Prostate gland (tissue), 2 donors: ENCODE results near the gene PEAK1. TPM values are rescaled to one million over a fixed set of nuclear protein-coding genes. Genes with fewer than 3 reads are reported as not detected.

Experiments used
- DNase-seq: peaks from one replicate; pipeline ENCODE4 v3.0.0-alpha.2; 2019; ENCODE audit warnings: low spot score
- H3K27ac ChIP-seq, 2 donors: fragments of 200-600 bp; sonication (generic); 2 replicates each; pipeline ENCODE4 v1.5.1; 2017 to 2019
- H3K27me3 ChIP-seq: fragments of 200-600 bp; sonication (generic); replicated peaks from 2 replicates; pipeline ENCODE4 v1.5.1; 2019; ENCODE audit not compliant: insufficient read depth
- H3K36me3 ChIP-seq, 2 donors: fragments of 200-600 bp; sonication (generic); 1 replicate in 1 of 2; 2 replicates in 1 of 2; pipeline versions ENCODE4 v1.5.1 to v1.8.1; 2017 to 2019
- H3K4me1 ChIP-seq: fragments of 200-600 bp; sonication (generic); replicated peaks from 2 replicates; pipeline ENCODE4 v1.5.1; 2019
- H3K4me3 ChIP-seq, 2 donors: fragments of 200-600 bp; sonication (generic); 2 replicates each; pipeline ENCODE4 v1.5.1; 2017 to 2019
- H3K9me3 ChIP-seq: fragments of 200-600 bp; sonication (generic); 2 replicates; pipeline ENCODE4 v1.5.1; 2017
- POLR2A ChIP-seq: fragments of 450-650 bp; IDR thresholded peaks from one replicate; pipeline ENCODE4 v1.6.1; 2016; ENCODE audit warnings: antibody characterized with exemption, mild to moderate bottlenecking
- POLR2AphosphoS5 ChIP-seq: sonication (generic); formaldehyde crosslinking; IDR thresholded peaks from one replicate; pipeline ENCODE4 v1.6.1; 2017; ENCODE audit warnings: antibody characterized with exemption
- WGBS: methylation state at CpG from one replicate; pipeline ENCODE4 v1.1.5; 2018; 5-methylcytosine and 5-hydroxymethylcytosine counted together
- intact Hi-C: fragments of 100-400 bp; cut with DNase I; formaldehyde crosslinking; loops from one replicate; pipeline ENCODE4 v1.14.2; 2022
- total RNA-seq, 2 donors: library from RNA; depleted of rRNA; stranded (reverse); fragments of >200 nt; gene quantifications; one replicate each; pipeline ENCODE4 v1.1.0, GENCODE V29; 2016
- TF ChIP-seq, protein P1 (sequence below), 4 experiments: fragments of 200-600 bp in 2 of 4; fragments of 450-650 bp in 2 of 4; sonication (generic) in 2 of 4; IDR thresholded peaks; 1 replicate in 3 of 4; 2 replicates in 1 of 4; pipeline ENCODE4 v1.5.1; 2016 to 2019; ENCODE audit warnings: antibody characterized with exemption in 4 of 4, mild to moderate bottlenecking in 2 of 4, moderate library complexity in 2 of 4

PEAK1 gene
- total RNA-seq, 2 donors from 2014 or later: 11.3 to 108 TPM

DNA sequence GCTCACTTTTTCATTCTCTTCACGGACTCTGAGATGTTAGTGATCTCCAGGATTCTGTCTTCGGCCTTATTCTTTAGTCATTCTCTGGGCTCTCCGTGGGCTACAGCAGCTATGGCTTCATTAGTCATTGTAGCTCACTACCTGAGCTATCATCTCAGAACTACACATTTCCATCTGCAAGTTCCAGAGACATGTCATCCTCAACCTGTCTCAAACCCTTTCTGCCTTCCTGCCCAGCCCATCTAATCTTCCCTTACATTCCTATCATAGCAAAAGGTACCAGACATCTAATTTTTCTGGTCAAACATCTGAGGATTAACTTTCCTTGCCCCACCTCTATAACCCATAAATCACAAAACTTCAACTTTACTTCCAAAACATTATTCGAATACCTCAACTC lies 362.2 kb downstream of the PEAK1 start:
- Histone ChIP-seq H3K27me3 (no peaks in the 10 kb centered on the region), H3K27ac (no peak overlapping the region), H3K36me3 (no peaks in the 10 kb centered on the region), H3K4me3 (no peak overlapping the region), H3K9me3 (no peaks in the 10 kb centered on the region), H3K4me1 (no peaks in the 10 kb centered on the region)
- 87% methylated on average over 4 of the region's 4 CpGs for WGBS
- TF ChIP-seq POLR2A: no peak
- no peak for TF ChIP-seq POLR2AphosphoS5
- TF ChIP-seq, protein P1, sequence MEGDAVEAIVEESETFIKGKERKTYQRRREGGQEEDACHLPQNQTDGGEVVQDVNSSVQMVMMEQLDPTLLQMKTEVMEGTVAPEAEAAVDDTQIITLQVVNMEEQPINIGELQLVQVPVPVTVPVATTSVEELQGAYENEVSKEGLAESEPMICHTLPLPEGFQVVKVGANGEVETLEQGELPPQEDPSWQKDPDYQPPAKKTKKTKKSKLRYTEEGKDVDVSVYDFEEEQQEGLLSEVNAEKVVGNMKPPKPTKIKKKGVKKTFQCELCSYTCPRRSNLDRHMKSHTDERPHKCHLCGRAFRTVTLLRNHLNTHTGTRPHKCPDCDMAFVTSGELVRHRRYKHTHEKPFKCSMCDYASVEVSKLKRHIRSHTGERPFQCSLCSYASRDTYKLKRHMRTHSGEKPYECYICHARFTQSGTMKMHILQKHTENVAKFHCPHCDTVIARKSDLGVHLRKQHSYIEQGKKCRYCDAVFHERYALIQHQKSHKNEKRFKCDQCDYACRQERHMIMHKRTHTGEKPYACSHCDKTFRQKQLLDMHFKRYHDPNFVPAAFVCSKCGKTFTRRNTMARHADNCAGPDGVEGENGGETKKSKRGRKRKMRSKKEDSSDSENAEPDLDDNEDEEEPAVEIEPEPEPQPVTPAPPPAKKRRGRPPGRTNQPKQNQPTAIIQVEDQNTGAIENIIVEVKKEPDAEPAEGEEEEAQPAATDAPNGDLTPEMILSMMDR (IDR thresholded peaks at IDR 0.05): no peak
- no peak for DNase-seq
- intact Hi-C loops: no loop called here

DNA sequence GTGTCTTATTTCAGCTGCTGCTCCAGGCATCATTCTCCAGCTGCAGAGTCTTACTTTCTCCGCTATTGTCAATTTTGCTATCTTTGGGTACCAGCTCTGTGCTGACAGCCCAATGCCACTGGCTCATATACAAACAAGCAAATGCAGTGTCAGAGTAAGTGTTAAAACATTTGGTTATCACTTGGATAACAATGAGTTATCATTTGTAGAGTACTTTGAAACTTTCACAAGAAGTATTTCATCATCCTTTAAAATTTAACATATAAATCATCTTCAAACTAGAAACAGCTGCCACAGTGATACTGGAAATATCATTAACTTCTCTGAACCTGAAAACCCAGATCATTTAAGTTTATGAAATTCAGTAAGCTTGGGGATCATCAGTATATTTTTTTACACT lies 362.8 kb downstream of the PEAK1 start:
- no peaks in the 10 kb centered on the region for H3K27me3 ChIP-seq
- 100% methylated on average over 1 of the region's 1 CpG for WGBS
- intact Hi-C loops: no loop called here
- H3K36me3 ChIP-seq: no peaks in the 10 kb centered on the region
- no peak overlapping the region for H3K4me3 ChIP-seq
- no peaks in the 10 kb centered on the region for H3K4me1 ChIP-seq
- no peaks in the 10 kb centered on the region for H3K9me3 ChIP-seq
- TF ChIP-seq, protein P1 (IDR thresholded peaks at IDR 0.05): no peak
- no peak for TF ChIP-seq POLR2AphosphoS5
- no peak for TF ChIP-seq POLR2A
- no peak overlapping the region for H3K27ac ChIP-seq
- no peak for DNase-seq

DNA sequence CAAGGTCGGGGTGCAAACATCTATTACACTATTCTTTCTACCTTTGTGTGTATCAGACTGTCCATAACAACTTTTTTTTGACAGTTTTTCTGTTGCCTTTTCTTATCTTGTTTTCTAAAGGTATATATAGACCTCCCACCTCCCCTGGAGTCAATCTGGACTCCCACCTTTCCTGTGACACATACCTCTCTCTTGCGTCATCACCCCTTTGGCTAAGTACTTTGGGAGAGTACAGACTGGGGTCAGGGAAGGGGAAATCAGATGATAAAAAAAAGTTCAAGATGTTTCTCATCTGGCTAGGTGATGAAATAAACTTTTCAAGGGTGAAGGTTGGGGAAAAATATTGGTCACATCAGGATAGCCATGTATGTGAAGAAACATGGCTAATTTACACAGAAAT lies 366.2 kb downstream of the PEAK1 start:
- intact Hi-C loops: no loop called here

DNA sequence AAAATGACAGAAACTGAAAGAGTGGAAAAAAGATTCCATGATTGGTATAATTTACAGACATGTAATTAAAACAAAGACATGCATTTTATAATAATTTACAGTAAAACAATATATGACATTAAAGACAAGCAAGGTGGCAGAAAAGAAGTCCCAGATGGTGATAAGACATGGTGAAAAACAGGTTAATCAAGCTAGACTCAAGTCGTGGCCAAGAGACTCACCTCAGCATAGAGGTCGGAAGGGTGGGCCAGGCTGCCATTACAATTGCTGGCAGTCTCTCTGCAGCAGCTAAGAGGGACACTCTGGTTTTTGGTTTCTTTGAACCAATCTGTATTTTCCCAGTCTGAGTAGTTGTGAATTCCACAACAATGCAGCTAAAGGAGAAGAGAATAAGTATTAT lies 367.3 kb downstream of the PEAK1 start:
- H3K4me3 ChIP-seq: no peak overlapping the region
- no peaks in the 10 kb centered on the region for H3K27me3 ChIP-seq
- 55% methylated on average over 2 of the region's 2 CpGs for WGBS
- H3K9me3 ChIP-seq: no peaks in the 10 kb centered on the region
- no peaks in the 10 kb centered on the region for H3K36me3 ChIP-seq
- DNase-seq: no peak
- intact Hi-C loops: no loop called here
- TF ChIP-seq, protein P1 (IDR thresholded peaks at IDR 0.05): no peak
- no peak for TF ChIP-seq POLR2A
- no peaks in the 10 kb centered on the region for H3K4me1 ChIP-seq
- H3K27ac ChIP-seq: no peak overlapping the region

More for the DNA sequence above, 366.2 kb downstream of the PEAK1 start:
- TF ChIP-seq POLR2AphosphoS5: no peak
- TF ChIP-seq POLR2A: no peak
- TF ChIP-seq, protein P1 (IDR thresholded peaks at IDR 0.05): no peak
- Histone ChIP-seq H3K4me3 (no peak overlapping the region), H3K4me1 (no peaks in the 10 kb centered on the region), H3K27me3 (no peaks in the 10 kb centered on the region), H3K27ac (no peak overlapping the region), H3K36me3 (no peaks in the 10 kb centered on the region), H3K9me3 (no peaks in the 10 kb centered on the region)
- 94% methylated on average over 2 of the region's 2 CpGs for WGBS
- DNase-seq: no peak

Other genes starting within 250 kb of the PEAK1 start
- gene HMG20A, start 784 bp upstream of the PEAK1 start, total RNA-seq: 10 to 100 TPM; 15.9 to 51.4 TPM
- 10 to 100 TPM in 1 of 2 donors, 1 to 10 TPM in 1; 2.9 to 10.2 TPM for gene LINGO1, start 212.8 kb upstream of the PEAK1 start, total RNA-seq